Natural killer cell (primary cell): ENCODE measurements around the gene GALNT2. TPM values are rescaled to one million over a fixed set of nuclear protein-coding genes. Genes with fewer than 3 reads are reported as not detected.

Source experiments
- ATAC-seq, 3 donors: fragments of 150-1000 bp in 2 of 3; fragments of 200-7000 bp in 1 of 3; cut with Tn5 transposase; 1 replicate in 1 of 3; 2 replicates in 2 of 3; pipeline ENCODE4 v1.10.0; 2021; ENCODE audit warnings: mild to moderate bottlenecking in 2 of 3, moderate library complexity in 2 of 3
- DNase-seq, 2 donors: peaks; one replicate each; pipeline versions ENCODE4 v3.0.0 to v3.0.0-alpha.2; 2013 to 2021; ENCODE audit warnings: mixed read lengths in 1 of 2
- H3K27ac ChIP-seq: one replicate; pipeline ENCODE4 v1.5.1; 2013; ENCODE audit warnings: mild to moderate bottlenecking, low read length
- H3K27me3 ChIP-seq: one replicate; pipeline ENCODE4 v1.6.1; 2013; ENCODE audit warnings: low read length; ENCODE audit not compliant: control insufficient read depth, insufficient read depth
- H3K36me3 ChIP-seq: one replicate; pipeline ENCODE4 v1.6.1; 2013; ENCODE audit warnings: low read length; ENCODE audit not compliant: control insufficient read depth, insufficient read depth
- H3K4me1 ChIP-seq: one replicate; pipeline ENCODE4 v1.6.1; 2013; ENCODE audit warnings: low read length; ENCODE audit not compliant: control insufficient read depth, insufficient read depth
- H3K4me3 ChIP-seq: one replicate; pipeline ENCODE4 v1.5.1; 2013; ENCODE audit warnings: low read length
- H3K9me3 ChIP-seq: one replicate; pipeline ENCODE4 v1.6.1; 2013; ENCODE audit warnings: low read length; ENCODE audit not compliant: control insufficient read depth, insufficient read depth
- H3K27ac Mint-ChIP-seq, 2 donors: one replicate each; pipeline ENCODE4 v1.8.0; 2022; ENCODE audit warnings: mild to moderate bottlenecking in 2 of 2, mixed read lengths in 2 of 2, moderate library complexity in 1 of 2
- H3K27me3 Mint-ChIP-seq, 2 donors: one replicate each; pipeline ENCODE4 v1.8.0; 2022; ENCODE audit warnings: low read depth in 2 of 2, mixed read lengths in 2 of 2
- H3K36me3 Mint-ChIP-seq: one replicate; pipeline ENCODE4 v1.8.0; 2022; ENCODE audit warnings: mixed read lengths
- H3K4me1 Mint-ChIP-seq, 2 donors: one replicate each; pipeline ENCODE4 v1.8.0; 2022; ENCODE audit warnings: mixed read lengths in 2 of 2
- H3K4me3 Mint-ChIP-seq: one replicate; pipeline ENCODE4 v1.8.0; 2022; ENCODE audit warnings: mild to moderate bottlenecking, moderate library complexity, mixed read lengths
- H3K9me3 Mint-ChIP-seq, 2 donors: one replicate each; pipeline ENCODE4 v1.8.0; 2022; ENCODE audit warnings: mixed read lengths in 2 of 2
- CTCF ChIP-seq: fragments of 200-600 bp; IDR thresholded peaks from one replicate; pipeline ENCODE4 v1.8.0; 2022; ENCODE audit warnings: antibody characterized with exemption
- WGBS: methylation state at CpG from one replicate; pipeline ENCODE4 v1.1.7; 2013; ENCODE audit warnings: missing lambda C conversion rate; ENCODE audit not compliant: insufficient coverage; 5-methylcytosine and 5-hydroxymethylcytosine counted together
- intact Hi-C: fragments of 100-400 bp; cut with micrococcal nuclease; formaldehyde crosslinking; loops from one replicate; pipeline ENCODE4 v1.14.2; 2022
- total RNA-seq, 4 donors: library from RNA; stranded (reverse); fragments of 120-200 nt in 1 of 4; gene quantifications; one replicate each; pipeline versions ENCODE4 v1.2.3 to v1.2.4, GENCODE V29; 2013 to 2022

Gene GALNT2
- total RNA-seq, 3 donors from 2014 or later (not counting 1 experiment from before 2014, with no cell fraction given): 31.2 to 53.6 (median 47.3) TPM

DNA sequence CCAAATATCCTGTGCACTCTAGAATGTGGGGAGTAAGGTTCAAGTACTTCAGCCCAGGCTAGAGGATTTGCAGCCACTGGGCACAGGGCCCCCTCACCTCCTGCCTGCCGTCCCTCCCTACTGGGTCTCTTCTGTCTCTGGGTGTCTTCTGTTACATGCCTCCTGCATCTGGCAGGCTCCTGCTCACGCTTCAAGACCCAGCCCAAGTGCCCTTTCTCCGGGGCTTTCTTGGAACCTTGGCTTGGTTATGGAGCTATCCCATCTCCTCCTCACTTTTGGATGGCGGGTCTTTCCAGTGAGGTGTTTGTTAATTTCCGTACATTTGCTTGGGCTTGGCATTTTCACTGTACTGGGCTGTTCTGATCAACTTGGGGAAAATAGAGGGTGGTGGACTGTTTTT lies 129.0 kb downstream of the GALNT2 start:
- Histone ChIP-seq H3K4me3 (no peak overlapping the region), H3K9me3 (no peaks in the 10 kb centered on the region), H3K36me3 (no peaks in the 10 kb centered on the region), H3K27ac (no peak overlapping the region), H3K27me3 (no peaks in the 10 kb centered on the region), H3K4me1 (no peaks in the 10 kb centered on the region)
- WGBS: 96% methylated on average over 5 of the region's 5 CpGs
- TF ChIP-seq CTCF: no peak
- H3K36me3 Mint-ChIP-seq: no peaks in the 10 kb centered on the region
- H3K4me1 Mint-ChIP-seq: peaks cover 20 to 46% of the 10 kb centered on the region in 2 donors
- H3K27me3 Mint-ChIP-seq: no peaks in the 10 kb centered on the region
- no peak overlapping the region for H3K4me3 Mint-ChIP-seq
- ATAC-seq (no peak), DNase-seq (no peak)
- intact Hi-C loops: no loop called here
- no peak overlapping the region for H3K27ac Mint-ChIP-seq
- H3K9me3 Mint-ChIP-seq: no peaks in the 10 kb centered on the region

DNA sequence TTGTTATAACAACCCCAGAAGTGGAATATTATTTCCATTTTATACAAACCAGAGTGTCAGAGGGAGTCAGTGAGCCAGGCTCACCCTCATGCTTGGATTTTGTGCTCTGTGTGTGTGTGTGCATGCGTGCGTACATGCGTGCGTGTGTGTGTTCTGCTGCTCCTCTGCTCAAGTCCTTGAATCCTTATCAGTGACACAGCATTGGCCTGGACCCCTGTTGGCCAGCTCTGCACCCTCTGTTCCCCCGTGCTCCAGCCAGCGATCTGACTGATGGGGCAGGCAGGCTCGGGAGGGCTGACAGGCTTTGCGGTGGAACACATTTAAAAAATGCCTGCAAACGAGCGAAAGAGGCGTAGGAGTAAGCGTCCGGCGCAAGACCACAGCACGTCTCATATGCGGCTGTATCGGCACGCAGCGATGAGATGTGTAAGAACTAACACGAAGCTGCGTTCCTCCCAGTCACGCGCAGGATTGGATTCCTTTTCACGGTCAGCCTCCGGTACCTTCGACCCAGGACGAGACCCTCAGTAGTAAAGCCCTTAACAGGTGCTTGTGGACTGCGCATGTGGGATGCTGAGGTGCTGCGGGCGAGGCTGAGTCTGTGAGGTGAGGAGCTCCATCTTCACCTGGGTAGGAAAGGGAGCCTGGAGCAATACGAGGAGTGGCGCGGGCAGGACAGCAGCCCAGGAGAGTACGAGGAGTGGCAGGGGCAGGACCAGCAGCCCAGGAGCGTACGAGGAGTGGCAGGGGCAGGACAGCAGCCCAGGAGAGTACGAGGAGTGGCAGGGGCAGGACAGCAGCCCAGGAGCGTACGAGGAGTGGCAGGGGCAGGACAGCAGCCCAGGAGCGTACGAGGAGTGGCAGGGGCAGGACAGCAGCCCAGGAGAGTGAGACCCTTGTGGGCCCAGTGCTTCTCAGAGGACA lies 130.9 kb downstream of the GALNT2 start:
- Mint-ChIP-seq H3K9me3 (no peaks in the 10 kb centered on the region), H3K27me3 (no peaks in the 10 kb centered on the region), H3K4me3 (no peak overlapping the region), H3K27ac (peak overlapping the region in 1 of 2 donors; percentile 47), H3K36me3 (peaks cover under 1% of the 10 kb centered on the region), H3K4me1 (peaks cover 29 to 53% of the 10 kb centered on the region in 2 donors)
- no peak overlapping the region for H3K4me3 ChIP-seq
- no peak for TF ChIP-seq CTCF
- no peaks in the 10 kb centered on the region for H3K4me1 ChIP-seq
- no peak overlapping the region for H3K27ac ChIP-seq
- 97% methylated on average over 40 of the region's 41 CpGs for WGBS
- ATAC-seq (no peak), DNase-seq (no peak)
- no peaks in the 10 kb centered on the region for H3K9me3 ChIP-seq
- no peaks in the 10 kb centered on the region for H3K36me3 ChIP-seq
- intact Hi-C loops: no loop called here
- no peaks in the 10 kb centered on the region for H3K27me3 ChIP-seq

- H3K9me3 ChIP-seq: no peaks in the 10 kb centered on the region
- Mint-ChIP-seq H3K4me3 (no peak overlapping the region), H3K4me1 (peaks cover 29 to 57% of the 10 kb centered on the region in 2 donors), H3K27me3 (no peaks in the 10 kb centered on the region), H3K27ac (no peak overlapping the region), H3K36me3 (peaks cover 10% of the 10 kb centered on the region), H3K9me3 (no peaks in the 10 kb centered on the region)
- H3K27me3 ChIP-seq: no peaks in the 10 kb centered on the region
- H3K4me1 ChIP-seq: no peaks in the 10 kb centered on the region
- H3K4me3 ChIP-seq: no peak overlapping the region
- peaks cover under 1% of the 10 kb centered on the region for H3K36me3 ChIP-seq
- ATAC-seq (no peak), DNase-seq (no peak)
- 92% methylated on average over 5 of the region's 7 CpGs for WGBS
- intact Hi-C loops: no loop called here
- H3K27ac ChIP-seq: no peak overlapping the region
- no peak for TF ChIP-seq CTCF
Measured at GRCh38 chr1:230199034-230199433, 132.0 kb downstream of the GALNT2 start.
